Lower leg skin (tissue), 4 donors: Measurements from ENCODE around the gene FASTK. TPM values are rescaled to one million over a fixed set of nuclear protein-coding genes. Genes with fewer than 3 reads are reported as not detected.

Experiments used
- DNase-seq, 2 donors: peaks; one replicate each; pipeline ENCODE4 v3.0.0-alpha.2; 2019; ENCODE audit warnings: low spot score in 2 of 2
- H3K4me3 ChIP-seq: fragments of 200-600 bp; sonication (generic); 2 replicates; pipeline ENCODE4 v1.5.1; 2017; ENCODE audit warnings: mild to moderate bottlenecking, low read depth; ENCODE audit not compliant: poor library complexity, severe bottlenecking
- CTCF ChIP-seq, 3 donors: fragments of 450-650 bp; IDR thresholded peaks; one replicate each; pipeline ENCODE4 v1.5.1; 2016; ENCODE audit warnings: antibody characterized with exemption in 3 of 3, mild to moderate bottlenecking in 3 of 3, moderate library complexity in 2 of 3
- POLR2A ChIP-seq, 2 donors: fragments of 450-650 bp; IDR thresholded peaks; one replicate each; pipeline ENCODE4 v1.6.1; 2016 to 2017; ENCODE audit warnings: antibody characterized with exemption in 2 of 2, mild to moderate bottlenecking in 1 of 2, moderate library complexity in 1 of 2
- WGBS, 2 donors: methylation state at CpG; one replicate each; pipeline ENCODE4 v1.1.5; 2018; 5-methylcytosine and 5-hydroxymethylcytosine counted together
- intact Hi-C: fragments of 100-400 bp; cut with DNase I; formaldehyde crosslinking; loops from one replicate; pipeline ENCODE4 v1.15.0; 2023; ENCODE audit warnings: low total_unique reads
- total RNA-seq, 4 donors: library from RNA; depleted of rRNA; stranded (reverse); fragments of >200 nt; gene quantifications; one replicate each; pipeline ENCODE4 v1.1.0, GENCODE V29; 2016

FASTK gene
- total RNA-seq, 4 donors from 2014 or later: 47.4 to 80.7 (median 69.0) TPM

DNA sequence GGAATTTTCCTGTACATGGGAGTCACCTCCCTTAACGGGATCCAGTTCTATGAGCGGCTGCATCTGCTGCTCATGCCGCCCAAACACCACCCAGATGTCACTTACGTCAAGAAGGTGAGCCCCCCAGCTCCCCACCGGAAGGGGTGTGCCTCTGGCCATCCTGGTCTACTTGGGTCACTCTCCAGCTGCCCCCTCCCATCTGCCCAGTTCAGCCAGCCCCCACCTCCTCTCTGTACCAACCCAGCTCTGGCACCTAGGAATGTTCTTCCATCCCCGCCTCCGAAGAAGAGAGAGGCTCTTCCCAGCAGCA, 5.0 kb downstream of the FASTK start:
- intact Hi-C loops: no loop called here
- DNase-seq: no peak
- H3K4me3 ChIP-seq: no peak overlapping the region
- WGBS, 2 donors: 86% methylated on average over 7 of the region's 7 CpGs
- TF ChIP-seq POLR2A (IDR thresholded peaks at IDR 0.05): no peak

- intact Hi-C loops: no loop called here
- TF ChIP-seq POLR2A (IDR thresholded peaks at IDR 0.05) (no peak), CTCF (IDR thresholded peaks at IDR 0.05) (no peak)
- DNase-seq: no peak
- WGBS, 2 donors: 91 to 93% methylated on average over 22 to 26 of the region's 26 CpGs
- H3K4me3 ChIP-seq: no peak overlapping the region
Observed at GRCh38 chr7:151074817-151075661, 5.6 kb downstream of the FASTK start.

- 85 to 86% methylated on average over 17 of the region's 17 CpGs for WGBS, 2 donors
- DNase-seq: no peak
- intact Hi-C loops: no loop called here
- TF ChIP-seq POLR2A (IDR thresholded peaks at IDR 0.05): no peak
- no peak for TF ChIP-seq CTCF (IDR thresholded peaks at IDR 0.05)
- H3K4me3 ChIP-seq: no peak overlapping the region
Observed at GRCh38 chr7:151073990-151074389, 6.6 kb downstream of the FASTK start.

- DNase-seq: no peak
- 92 to 93% methylated on average over 39 of the region's 39 CpGs for WGBS, 2 donors
- H3K4me3 ChIP-seq: no peak overlapping the region
- intact Hi-C loops: no loop called here
- no peak for TF ChIP-seq POLR2A (IDR thresholded peaks at IDR 0.05)
- no peak for TF ChIP-seq CTCF (IDR thresholded peaks at IDR 0.05)
Observed at GRCh38 chr7:151071032-151071866, 9.4 kb downstream of the FASTK start.

DNA sequence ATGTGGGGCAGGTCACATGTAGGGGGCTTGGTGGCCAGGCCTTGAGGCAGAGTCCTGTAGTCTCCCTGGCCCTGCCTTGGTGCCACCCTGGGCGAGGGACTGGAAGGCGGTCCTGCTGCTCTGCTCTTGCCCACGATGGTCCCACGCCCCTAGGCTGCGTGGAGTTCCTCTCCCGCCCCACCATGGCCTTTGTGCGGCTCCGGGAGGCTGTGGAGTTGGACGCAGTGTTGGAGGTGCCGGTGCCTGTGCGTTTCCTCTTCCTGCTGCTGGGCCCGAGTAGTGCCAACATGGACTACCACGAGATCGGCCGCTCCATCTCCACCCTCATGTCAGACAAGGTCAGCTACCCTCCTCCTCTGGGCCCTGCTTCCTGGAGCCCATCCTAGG, 10.0 kb downstream of the FASTK start:
- no peak for DNase-seq
- intact Hi-C loops: no loop called here
- H3K4me3 ChIP-seq: no peak overlapping the region
- 78 to 97% methylated on average over 6 to 15 of the region's 15 CpGs for WGBS, 2 donors
- TF ChIP-seq CTCF (IDR thresholded peaks at IDR 0.05): no peak
- TF ChIP-seq POLR2A (IDR thresholded peaks at IDR 0.05): no peak

DNA sequence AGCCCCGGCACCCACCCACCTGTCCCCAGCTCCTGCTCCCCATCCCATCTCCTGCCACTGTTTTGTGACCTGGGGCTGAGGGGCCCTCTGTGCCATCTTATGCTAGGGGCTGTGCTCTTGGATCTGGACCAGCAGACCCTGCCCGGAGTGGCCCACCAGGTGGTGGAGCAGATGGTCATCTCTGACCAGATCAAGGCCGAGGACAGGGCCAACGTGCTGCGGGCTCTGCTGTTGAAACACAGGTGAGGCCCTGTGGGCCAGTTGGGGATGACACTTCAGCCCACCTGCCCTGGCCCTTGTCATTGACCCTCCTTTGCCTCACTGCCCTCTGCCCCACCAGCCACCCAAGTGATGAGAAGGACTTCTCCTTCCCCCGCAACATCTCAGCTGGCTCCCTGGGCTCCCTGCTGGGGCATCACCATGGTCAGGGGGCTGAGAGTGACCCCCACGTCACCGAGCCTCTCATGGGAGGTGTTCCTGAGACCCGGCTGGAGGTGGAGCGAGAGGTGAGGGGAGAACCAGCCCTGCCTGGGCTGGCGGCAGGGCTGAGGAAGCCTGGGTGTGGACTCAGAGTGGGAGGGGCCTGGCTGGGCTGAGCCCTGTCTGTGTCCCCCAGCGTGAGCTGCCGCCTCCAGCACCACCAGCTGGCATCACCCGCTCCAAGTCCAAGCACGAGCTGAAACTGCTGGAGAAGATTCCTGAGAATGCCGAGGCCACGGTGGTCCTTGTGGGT, 10.6 kb downstream of the FASTK start:
- H3K4me3 ChIP-seq: no peak overlapping the region
- DNase-seq: no peak
- 73 to 89% methylated on average over 10 to 16 of the region's 17 CpGs for WGBS, 2 donors
- intact Hi-C loops: no loop called here
- TF ChIP-seq CTCF (IDR thresholded peaks at IDR 0.05) (no peak), POLR2A (IDR thresholded peaks at IDR 0.05) (no peak)
